ENCODE results near the gene DMPK.

DNA sequence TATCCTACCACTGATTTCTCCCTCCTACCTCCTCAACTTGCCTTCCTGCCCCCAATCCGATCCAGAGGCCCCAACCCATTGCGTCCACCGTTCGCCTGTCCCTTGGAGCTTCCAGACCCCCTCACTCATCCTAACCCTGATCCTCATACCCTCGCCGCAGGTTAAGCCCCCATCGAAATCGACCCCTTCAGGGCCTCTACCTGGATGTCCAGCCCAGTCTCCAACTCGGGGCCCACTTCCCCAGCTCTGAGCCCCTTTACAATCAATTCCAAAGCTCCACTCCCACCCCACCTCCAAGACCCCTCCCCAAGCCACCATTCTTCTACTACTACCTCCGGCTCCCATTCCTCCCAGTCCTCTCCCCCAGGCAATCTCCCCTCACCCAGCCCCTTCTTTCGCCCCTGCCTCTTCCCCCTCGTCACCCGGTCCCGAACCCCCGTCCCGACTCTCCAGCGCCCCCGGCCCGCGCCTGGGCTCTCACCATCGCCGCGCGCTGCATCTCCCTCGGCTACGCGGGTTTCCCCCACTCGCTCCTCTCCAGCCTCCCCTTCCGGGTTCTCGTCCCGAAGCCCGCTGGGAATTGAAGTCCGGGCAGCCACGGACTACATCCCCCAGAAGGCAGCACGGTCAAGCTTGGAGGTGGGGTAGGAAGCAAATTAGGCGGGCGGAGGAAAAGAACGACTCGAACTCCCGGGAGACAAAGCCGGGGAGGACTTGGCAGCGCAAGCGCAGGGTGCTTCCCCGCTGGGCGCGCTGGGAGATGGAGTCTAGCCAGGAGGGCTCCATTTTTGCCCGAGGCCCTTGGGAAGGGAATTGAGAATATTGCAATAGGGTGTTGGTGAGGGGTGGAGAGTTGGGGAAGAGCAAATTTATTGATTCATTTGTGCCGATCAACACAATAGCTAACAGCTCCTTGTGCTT lies 51.7 kb downstream of the DMPK start, which contains the start of gene FBXO46:
- TF ChIP-seq, protein P1, sequence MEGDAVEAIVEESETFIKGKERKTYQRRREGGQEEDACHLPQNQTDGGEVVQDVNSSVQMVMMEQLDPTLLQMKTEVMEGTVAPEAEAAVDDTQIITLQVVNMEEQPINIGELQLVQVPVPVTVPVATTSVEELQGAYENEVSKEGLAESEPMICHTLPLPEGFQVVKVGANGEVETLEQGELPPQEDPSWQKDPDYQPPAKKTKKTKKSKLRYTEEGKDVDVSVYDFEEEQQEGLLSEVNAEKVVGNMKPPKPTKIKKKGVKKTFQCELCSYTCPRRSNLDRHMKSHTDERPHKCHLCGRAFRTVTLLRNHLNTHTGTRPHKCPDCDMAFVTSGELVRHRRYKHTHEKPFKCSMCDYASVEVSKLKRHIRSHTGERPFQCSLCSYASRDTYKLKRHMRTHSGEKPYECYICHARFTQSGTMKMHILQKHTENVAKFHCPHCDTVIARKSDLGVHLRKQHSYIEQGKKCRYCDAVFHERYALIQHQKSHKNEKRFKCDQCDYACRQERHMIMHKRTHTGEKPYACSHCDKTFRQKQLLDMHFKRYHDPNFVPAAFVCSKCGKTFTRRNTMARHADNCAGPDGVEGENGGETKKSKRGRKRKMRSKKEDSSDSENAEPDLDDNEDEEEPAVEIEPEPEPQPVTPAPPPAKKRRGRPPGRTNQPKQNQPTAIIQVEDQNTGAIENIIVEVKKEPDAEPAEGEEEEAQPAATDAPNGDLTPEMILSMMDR (IDR thresholded peaks at IDR 0.05): peak; percentile 28
- no peak for TF ChIP-seq ZFX (IDR thresholded peaks at IDR 0.05; ENCODE audit: borderline replicate concordance)
